Heart left ventricle (tissue), 13 donors: ENCODE data around the gene ERBB4.

Experiments used
- CTCF ChIP-seq, 12 donors: fragments of 200-600 bp; sonication (generic) in 4 of 12; IDR thresholded peaks; one replicate each; pipeline versions ENCODE4 v1.5.0 to v1.8.0; 2018 to 2022; ENCODE audit warnings: antibody characterized with exemption in 12 of 12, mild to moderate bottlenecking in 5 of 12
- POLR2A ChIP-seq, 2 donors: fragments of 450-650 bp; IDR thresholded peaks; one replicate each; pipeline ENCODE4 v1.6.1; 2017; ENCODE audit warnings: antibody characterized with exemption in 2 of 2, mild to moderate bottlenecking in 2 of 2, moderate library complexity in 2 of 2
- donor health status: ischemic (EF 13 %, LVEDD 7.1; RV severe dilation, severe dysfunction).
- donor health status: DM: no; HTN: yes; CAD: no.
- donor health status: DM: no; HTN: no; CAD: no.
- donor health status: ischemic (EF 25% LVEDD 6.9; RV normal size, moderate dysfunction).
- donor health status: ischemic (EF 25% LVEDD 5.7; RV mildly dilated, moderate dysfunction).
- donor health status: ischemic (EF 35%, LVEDD 5.7; RV mildly dilated, moderate dysfunction).
- donor health status: nonischemic (EF 11% LVEDD 7.7; RV severe dilation, severe dysfunction).
- donor health status: DM: yes; HTN: yes; CAD: no.
- donor health status: PGD.
- donor health status: ischemic (EF 29% LVEDD 5.4; RV normal size, mild dysfunction).
- donor health status: nonischemic (EF 23%, LVEDD 6.1; RV moderate dilation, normal function).

GRCh38 chr2:212414767-212415211 is 123.8 kb downstream of the ERBB4 start:
- TF ChIP-seq CTCF (IDR thresholded peaks at IDR 0.05) (no peak), POLR2A (IDR thresholded peaks at IDR 0.05) (no peak)
